H1 (cell line): ENCODE results near the gene BLOC1S4.

Source experiments
- ASH2L ChIP-seq: fragments of 200-600, 300-600 bp; sonication (generic); IDR thresholded peaks from one replicate; pipeline ENCODE4 v1.7.1; 2017; ENCODE audit warnings: low read length
- BACH1 ChIP-seq: IDR thresholded peaks from 2 replicates; pipeline ENCODE4 v1.6.1; 2012; ENCODE audit warnings: low read length, improper control_type of control experiment
- EP300 ChIP-seq, 2 experiments: IDR thresholded peaks; 1 replicate in 1 of 2; 2 replicates in 1 of 2; pipeline ENCODE4 v1.6.1; 2011 to 2012; ENCODE audit warnings: low read depth in 2 of 2, low read length in 2 of 2, mild to moderate bottlenecking in 2 of 2, borderline replicate concordance in 1 of 2, inconsistent platforms in 1 of 2, moderate library complexity in 1 of 2
- FOSL1 ChIP-seq: IDR thresholded peaks from 2 replicates; pipeline ENCODE4 v1.6.1; 2011; ENCODE audit warnings: mild to moderate bottlenecking, low read depth, low read length, moderate library complexity; ENCODE audit not compliant: insufficient read depth
- JUND ChIP-seq: IDR thresholded peaks from 2 replicates; pipeline ENCODE4 v1.6.1; 2011; ENCODE audit warnings: mild to moderate bottlenecking, improper control_type of control experiment, low read length
- POLR2AphosphoS5 ChIP-seq: IDR thresholded peaks from 2 replicates; pipeline ENCODE4 v1.6.1; 2011; ENCODE audit warnings: low read depth, low read length
- SIX5 ChIP-seq: IDR thresholded peaks from 2 replicates; pipeline ENCODE4 v1.6.1; 2011; ENCODE audit warnings: mild to moderate bottlenecking, low read depth, low read length
- SP4 ChIP-seq: IDR thresholded peaks from 2 replicates; pipeline ENCODE4 v1.6.1; 2012; ENCODE audit warnings: low read length, inconsistent platforms
- TAF1 ChIP-seq: IDR thresholded peaks from 2 replicates; pipeline ENCODE4 v1.6.1; 2011; ENCODE audit warnings: mild to moderate bottlenecking, low read depth, low read length
- TCF12 ChIP-seq: IDR thresholded peaks from 2 replicates; pipeline ENCODE4 v1.6.1; 2011; ENCODE audit warnings: low read depth, mild to moderate bottlenecking, low read length
- TF ChIP-seq, protein P1 (sequence below), 3 experiments: IDR thresholded peaks; 1 replicate in 2 of 3; 2 replicates in 1 of 3; pipeline versions ENCODE4 v1.5.1 to v1.6.1; 2011; ENCODE audit warnings: low read length in 3 of 3, mild to moderate bottlenecking in 3 of 3, inconsistent platforms in 2 of 3, low read depth in 1 of 3, moderate library complexity in 1 of 3; ENCODE audit not compliant: insufficient read depth in 1 of 3; ENCODE audit errors: control extremely low read depth in 1 of 3

DNA sequence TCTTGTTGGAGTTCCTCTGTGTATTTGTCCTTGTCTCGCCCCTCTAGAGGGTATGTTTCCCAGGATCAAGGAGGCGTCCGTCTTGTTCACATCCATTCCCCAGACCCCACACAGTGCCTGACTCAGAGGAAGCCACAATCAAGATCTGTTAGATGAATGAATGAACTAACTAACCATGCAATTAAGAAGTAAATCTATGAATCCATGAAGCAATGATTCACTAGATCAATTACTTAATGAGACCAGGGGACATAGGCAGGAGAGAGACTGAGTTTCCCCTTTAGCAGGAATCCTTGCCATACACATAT is 11.9 kb downstream of the BLOC1S4 start:
- TF ChIP-seq SP4 (no peak), BACH1 (no peak), TCF12 (no peak), JUND (no peak), EP300 (IDR thresholded peaks at IDR 0.05; ENCODE audit: borderline replicate concordance in 1 of 2, low read depth in 2 of 2, low read length in 2 of 2) (no peak), FOSL1 (no peak), POLR2AphosphoS5 (no peak), SIX5 (no peak), ASH2L (no peak), TAF1 (no peak)
- TF ChIP-seq, protein P1, sequence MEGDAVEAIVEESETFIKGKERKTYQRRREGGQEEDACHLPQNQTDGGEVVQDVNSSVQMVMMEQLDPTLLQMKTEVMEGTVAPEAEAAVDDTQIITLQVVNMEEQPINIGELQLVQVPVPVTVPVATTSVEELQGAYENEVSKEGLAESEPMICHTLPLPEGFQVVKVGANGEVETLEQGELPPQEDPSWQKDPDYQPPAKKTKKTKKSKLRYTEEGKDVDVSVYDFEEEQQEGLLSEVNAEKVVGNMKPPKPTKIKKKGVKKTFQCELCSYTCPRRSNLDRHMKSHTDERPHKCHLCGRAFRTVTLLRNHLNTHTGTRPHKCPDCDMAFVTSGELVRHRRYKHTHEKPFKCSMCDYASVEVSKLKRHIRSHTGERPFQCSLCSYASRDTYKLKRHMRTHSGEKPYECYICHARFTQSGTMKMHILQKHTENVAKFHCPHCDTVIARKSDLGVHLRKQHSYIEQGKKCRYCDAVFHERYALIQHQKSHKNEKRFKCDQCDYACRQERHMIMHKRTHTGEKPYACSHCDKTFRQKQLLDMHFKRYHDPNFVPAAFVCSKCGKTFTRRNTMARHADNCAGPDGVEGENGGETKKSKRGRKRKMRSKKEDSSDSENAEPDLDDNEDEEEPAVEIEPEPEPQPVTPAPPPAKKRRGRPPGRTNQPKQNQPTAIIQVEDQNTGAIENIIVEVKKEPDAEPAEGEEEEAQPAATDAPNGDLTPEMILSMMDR (IDR thresholded peaks at IDR 0.05; ENCODE audit: control extremely low read depth in 1 of 3, insufficient read depth in 1 of 3, low read depth in 1 of 3, low read length in 3 of 3): no peak
